Naive thymus-derived CD4-positive, alpha-beta T cell (primary cell): ENCODE data around the gene SFXN3. TPM values are rescaled to one million over a fixed set of nuclear protein-coding genes. Genes with fewer than 3 reads are reported as not detected.

Experiments
- ATAC-seq: fragments of 150-1000 bp; cut with Tn5 transposase; 2 replicates; pipeline ENCODE4 v1.10.0; 2021; ENCODE audit warnings: mild to moderate bottlenecking, moderate library complexity
- CTCF ChIA-PET: fragments of 350-600 bp; sonication (Branson Sonifier 250); formaldehyde crosslinking; loops from one replicate; lab custom pipeline; 2021; ENCODE audit warnings: antibody characterized with exemption; lab: Charles Lee
- POLR2A ChIA-PET: fragments of 350-600 bp; sonication (Branson Sonifier 250); formaldehyde crosslinking; loops from one replicate; lab custom pipeline; 2021; ENCODE audit warnings: antibody characterized with exemption, inconsistent platforms; lab: Charles Lee
- DNase-seq, 9 donors: peaks; one replicate each; pipeline versions ENCODE4 v3.0.0 to v3.0.0-alpha.2; 2020 to 2022; ENCODE audit warnings: mixed read lengths in 1 of 9
- H3K27ac ChIP-seq: one replicate; pipeline ENCODE4 v1.7.0; 2013; ENCODE audit warnings: mild to moderate bottlenecking, low read depth, low read length, moderate library complexity
- H3K27me3 ChIP-seq, 2 donors: one replicate each; pipeline ENCODE4 v1.7.0; 2013; ENCODE audit warnings: low read length in 2 of 2, mild to moderate bottlenecking in 2 of 2, moderate library complexity in 2 of 2; ENCODE audit not compliant: control insufficient read depth in 2 of 2, insufficient read depth in 2 of 2
- H3K36me3 ChIP-seq, 3 experiments: 1 replicate in 2 of 3; 2 replicates in 1 of 3; pipeline ENCODE4 v1.7.0; 2013; ENCODE audit warnings: low read length in 3 of 3, mild to moderate bottlenecking in 3 of 3, moderate library complexity in 1 of 3; ENCODE audit not compliant: insufficient read depth in 3 of 3, control insufficient read depth in 2 of 3
- H3K4me1 ChIP-seq, 2 donors: one replicate each; pipeline ENCODE4 v1.7.0; 2013; ENCODE audit warnings: low read length in 2 of 2, mild to moderate bottlenecking in 2 of 2, moderate library complexity in 1 of 2; ENCODE audit not compliant: control insufficient read depth in 2 of 2, insufficient read depth in 2 of 2
- H3K4me3 ChIP-seq: 2 replicates; pipeline ENCODE4 v1.7.0; 2013; ENCODE audit warnings: mild to moderate bottlenecking, low read length
- H3K9me3 ChIP-seq, 3 experiments: 1 replicate in 2 of 3; 2 replicates in 1 of 3; pipeline ENCODE4 v1.7.0; 2013; ENCODE audit warnings: low read length in 3 of 3; ENCODE audit not compliant: control insufficient read depth in 2 of 3
- H3K27ac Mint-ChIP-seq, 9 donors: one replicate each; pipeline ENCODE4 v1.8.0; 2020 to 2022; ENCODE audit warnings: mixed read lengths in 9 of 9, mild to moderate bottlenecking in 8 of 9, moderate library complexity in 5 of 9, inconsistent platforms in 2 of 9
- H3K27me3 Mint-ChIP-seq, 5 donors: one replicate each; pipeline ENCODE4 v1.8.0; 2021 to 2022; ENCODE audit warnings: mixed read lengths in 5 of 5, mild to moderate bottlenecking in 1 of 5
- H3K36me3 Mint-ChIP-seq, 5 donors: one replicate each; pipeline ENCODE4 v1.8.0; 2020 to 2022; ENCODE audit warnings: mixed read lengths in 5 of 5, mild to moderate bottlenecking in 3 of 5, inconsistent platforms in 1 of 5
- H3K4me1 Mint-ChIP-seq, 7 donors: one replicate each; pipeline ENCODE4 v1.8.0; 2020 to 2022; ENCODE audit warnings: mixed read lengths in 7 of 7, mild to moderate bottlenecking in 3 of 7, inconsistent platforms in 1 of 7
- H3K4me3 Mint-ChIP-seq, 10 donors: one replicate each; pipeline ENCODE4 v1.8.0; 2020 to 2022; ENCODE audit warnings: mild to moderate bottlenecking in 10 of 10, mixed read lengths in 10 of 10, moderate library complexity in 6 of 10, inconsistent platforms in 2 of 10
- H3K9me3 Mint-ChIP-seq, 11 donors: one replicate each; pipeline ENCODE4 v1.8.0; 2020 to 2022; ENCODE audit warnings: mixed read lengths in 11 of 11, mild to moderate bottlenecking in 4 of 11, inconsistent platforms in 1 of 11, moderate library complexity in 1 of 11
- intact Hi-C, 2 donors: fragments of 100-400 bp; cut with micrococcal nuclease; formaldehyde crosslinking; loops; one replicate each; pipeline ENCODE4 v1.15.1; 2023
- polyA plus RNA-seq, 2 donors: library from polyadenylated mRNA; unstranded; fragments of 300-500 nt; fragmentation: Illumina TruSeq; gene quantifications; one replicate each; pipeline ENCODE4 v1.2.3, GENCODE V29; 2021
- total RNA-seq, 6 experiments: library from RNA in 5 of 6; stranded (reverse) in 5 of 6; gene quantifications; 1 replicate in 5 of 6; 2 replicates in 1 of 6; pipeline ENCODE4 v1.2.3 and lab custom pipeline; 2021 to 2026

Gene SFXN3
- total RNA-seq, result 10 to 100 TPM; 33.7 to 90.4 (median 48.4) TPM
- 10 to 100 TPM; 12.6 to 13.2 TPM for polyA plus RNA-seq
- 72.7 reads per million, percentile 79 among the genes with 10 or more reads in this experiment for total RNA-seq (lab: John Stamatoyannopoulos, UW)

DNA sequence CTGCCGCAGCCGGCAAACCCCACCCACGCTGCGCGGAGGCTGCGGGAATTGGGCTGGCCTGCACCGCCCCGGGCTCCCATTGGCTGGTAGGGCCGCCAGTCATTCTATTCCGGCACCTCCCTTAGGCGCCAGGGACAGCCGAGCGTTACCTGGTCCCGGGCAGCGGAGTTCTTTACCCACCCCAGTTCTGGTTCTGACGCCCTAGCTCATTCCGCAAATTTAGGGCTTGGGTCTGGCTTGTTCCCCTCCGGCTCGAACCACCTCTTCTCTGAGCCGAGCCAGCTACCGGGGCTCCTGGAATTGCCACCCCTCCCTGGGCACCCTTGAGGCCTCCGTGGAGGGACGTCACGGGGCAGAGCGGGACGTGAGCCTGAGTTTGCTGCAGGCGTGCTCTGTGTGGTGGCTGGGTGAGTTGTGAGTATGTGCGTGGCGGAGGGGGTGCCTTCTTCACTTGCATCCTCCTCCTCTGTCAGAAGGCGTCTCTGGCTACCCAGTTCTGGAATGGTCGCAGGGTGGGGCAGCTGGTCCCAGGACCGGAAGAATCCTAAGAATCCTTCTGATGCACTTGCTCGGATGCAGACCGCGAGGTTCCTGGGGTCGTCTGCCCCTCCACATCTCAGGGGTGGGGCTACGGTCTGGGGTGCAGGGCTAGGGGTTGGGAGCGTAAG, at the start of gene SFXN3, which contains the start of gene PDZD7:
Gene SFXN3, plus strand, starts transcription at position 107 of the 668 bp plus-strand sequence. CDS start 3,461 bp downstream, outside the sequence.
Gene PDZD7, minus strand, starts transcription at position 2 of the 668 bp plus-strand sequence. CDS start 910 bp downstream, outside the sequence.
- Mint-ChIP-seq H3K9me3 (no peaks in the 10 kb centered on the region), H3K4me1 (peaks cover 6 to 21% (median 16%) of the 10 kb centered on the region in 7 donors), H3K4me3 (peak within 1 kb of the TSS; percentile 85 to 99 (median 94)), H3K27me3 (peaks cover 0 to 21% (median 0%) of the 10 kb centered on the region in 5 donors), H3K27ac (peak within 1 kb of the TSS; percentile 75 to 97 (median 93)), H3K36me3 (peaks cover 0 to 9% (median 3%) of the 10 kb centered on the region in 5 donors)
- ATAC-seq (peak; percentile 88), DNase-seq (peak; percentile 93 to 98 (median 97))
- H3K4me3 ChIP-seq, result peak within 1 kb of the TSS; percentile 99
- H3K9me3 ChIP-seq, result no peaks in the 10 kb centered on the region
- peaks cover 12 to 14% of the 10 kb centered on the region in 2 donors for H3K4me1 ChIP-seq
- POLR2A ChIA-PET, result interaction anchor here (0.7 to 3.2 kb wide), 12 partner anchors 11 to 118 kb away, joined by 3 to 40 read pairs (median 4); partner anchors contain the start of genes LZTS2, MRPL43, SLF2 and TWNK
- intact Hi-C loops, result loop anchor here (1.0 to 10.0 kb wide), 9 partner anchors 12 to 1024 kb away; partner anchors contain the start of genes SLF2 (in 2 of the 2), ARMH3 (in 1 of the 2) and BTRC (in 1 of the 2)
- H3K36me3 ChIP-seq, result peaks cover 0 to 22% (median 9%) of the 10 kb centered on the region in 3 experiments
- no peaks in the 10 kb centered on the region for H3K27me3 ChIP-seq
- CTCF ChIA-PET, result interaction anchor here (0.8 to 3.2 kb wide), 9 partner anchors 9 to 91 kb away, joined by 4 to 30 read pairs (median 6); no protein-coding TSS in a partner anchor
- H3K27ac ChIP-seq, result peak within 1 kb of the TSS; percentile 98

- H3K36me3 Mint-ChIP-seq, result peaks cover 0 to 46% (median 12%) of the 10 kb centered on the region in 5 donors
- Histone ChIP-seq H3K27ac (no peak overlapping the region), H3K36me3 (peaks cover 0 to 61% (median 0%) of the 10 kb centered on the region in 3 experiments), H3K4me3 (no peak overlapping the region), H3K27me3 (no peaks in the 10 kb centered on the region), H3K9me3 (no peaks in the 10 kb centered on the region), H3K4me1 (peaks cover 13 to 16% of the 10 kb centered on the region in 2 donors)
- peak overlapping the region in 2 of 10 donors; percentile 19 to 38 for H3K4me3 Mint-ChIP-seq
- H3K4me1 Mint-ChIP-seq, result peaks cover 19 to 34% (median 29%) of the 10 kb centered on the region in 7 donors
- H3K9me3 Mint-ChIP-seq, result no peaks in the 10 kb centered on the region
- no peaks in the 10 kb centered on the region for H3K27me3 Mint-ChIP-seq
- CTCF ChIA-PET, result interaction anchor here (0.7 kb wide), 1 partner anchor 9 kb away, joined by 3 read pairs; no protein-coding TSS in a partner anchor
- intact Hi-C loops, result no loop called here
- POLR2A ChIA-PET, result interaction anchor here (1.2 kb wide), 2 partner anchors 15 to 36 kb away, joined by 3 read pairs; no protein-coding TSS in a partner anchor
- ATAC-seq, result no peak
- DNase-seq, result peak in 1 of 9 donors; percentile 1
- H3K27ac Mint-ChIP-seq, result peak overlapping the region in 2 of 9 donors; percentile 62 to 71
These were observed 47.9 kb upstream of the SFXN3 start for GRCh38 chr10:100982916-100983830.

GRCh38 chr10:100983868-100984671, 47.0 kb upstream of the SFXN3 start:
- ATAC-seq (no peak), DNase-seq (peak in 1 of 9 donors; percentile 1)
- Mint-ChIP-seq H3K27me3 (no peaks in the 10 kb centered on the region), H3K4me1 (peaks cover 19 to 42% (median 29%) of the 10 kb centered on the region in 7 donors), H3K36me3 (peaks cover 0 to 43% (median 12%) of the 10 kb centered on the region in 5 donors), H3K9me3 (no peaks in the 10 kb centered on the region), H3K4me3 (peak overlapping the region in 1 of 10 donors; percentile 19), H3K27ac (no peak overlapping the region)
- POLR2A ChIA-PET, result interaction anchor here (1.2 kb wide), 2 partner anchors 14 to 37 kb away, joined by 3 read pairs; no protein-coding TSS in a partner anchor
- intact Hi-C loops, result no loop called here
- H3K27ac ChIP-seq, result no peak overlapping the region
- CTCF ChIA-PET, result no interaction called here
- peaks cover 0 to 57% (median 0%) of the 10 kb centered on the region in 3 experiments for H3K36me3 ChIP-seq
- H3K4me1 ChIP-seq, result peaks cover 17 to 22% of the 10 kb centered on the region in 2 donors
- no peaks in the 10 kb centered on the region for H3K27me3 ChIP-seq
- no peak overlapping the region for H3K4me3 ChIP-seq
- no peaks in the 10 kb centered on the region for H3K9me3 ChIP-seq

DNA sequence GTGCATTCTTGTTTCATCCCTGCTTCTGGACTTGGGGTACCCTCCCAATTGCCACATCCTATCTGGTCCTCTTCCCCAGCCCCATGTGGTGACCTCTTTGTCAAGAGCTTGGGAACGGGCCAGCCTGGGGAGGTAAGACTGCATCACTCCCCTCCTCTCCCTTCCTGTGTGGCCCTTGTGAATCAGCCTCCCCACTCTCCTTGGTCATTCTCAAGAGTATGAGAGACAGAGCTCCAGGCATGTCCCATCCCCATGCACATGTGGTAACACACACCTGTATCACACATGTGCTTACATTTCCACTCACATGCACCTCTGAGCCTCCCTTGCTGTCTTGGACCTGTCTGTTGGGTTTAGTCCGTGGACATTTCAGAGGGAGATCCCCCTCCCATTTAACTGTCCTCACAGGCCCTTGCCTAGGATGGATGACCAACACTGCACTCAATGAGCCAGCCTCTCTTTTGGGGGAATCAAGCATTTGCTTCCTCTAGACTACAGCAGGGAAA, 46.3 kb upstream of the SFXN3 start:
- ChIA-PET CTCF (no interaction called here), POLR2A (interaction anchor here (4.7 kb wide), 1 partner anchor 13 kb away, joined by 65 read pairs; the partner anchor contains the start of gene LZTS2)
- Histone ChIP-seq H3K27ac (no peak overlapping the region), H3K36me3 (peaks cover 0 to 61% (median 0%) of the 10 kb centered on the region in 3 experiments), H3K27me3 (no peaks in the 10 kb centered on the region), H3K9me3 (no peaks in the 10 kb centered on the region), H3K4me3 (no peak overlapping the region), H3K4me1 (peaks cover 17 to 24% of the 10 kb centered on the region in 2 donors)
- Mint-ChIP-seq H3K9me3 (no peaks in the 10 kb centered on the region), H3K36me3 (peaks cover 0 to 46% (median 15%) of the 10 kb centered on the region in 5 donors), H3K4me3 (peak overlapping the region in 1 of 10 donors; percentile 28), H3K27me3 (no peaks in the 10 kb centered on the region), H3K4me1 (peaks cover 19 to 49% (median 30%) of the 10 kb centered on the region in 7 donors), H3K27ac (no peak overlapping the region)
- ATAC-seq (no peak), DNase-seq (no peak)
- intact Hi-C loops, result no loop called here

DNA sequence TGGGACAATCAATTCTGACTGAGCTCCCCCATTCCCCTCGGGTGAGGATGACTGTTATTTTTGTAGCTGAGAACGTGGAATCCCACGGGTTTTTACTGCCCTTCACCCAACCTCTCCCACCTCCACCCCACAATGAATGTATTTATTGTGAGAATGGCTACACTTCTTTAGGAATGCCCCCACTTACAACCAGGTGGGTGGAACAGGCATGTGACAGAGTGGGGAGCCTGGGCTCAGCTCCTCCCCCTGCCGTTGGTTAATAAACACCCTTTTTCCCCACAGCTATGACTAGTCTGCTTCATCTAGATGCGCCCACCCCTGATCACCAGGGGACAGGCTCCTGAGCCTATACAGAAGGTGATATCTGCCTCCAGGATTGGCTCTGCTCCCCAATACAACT, 45.7 kb upstream of the SFXN3 start:
- no peak for ATAC-seq
- no peak for DNase-seq
- H3K4me3 ChIP-seq, result no peak overlapping the region
- Mint-ChIP-seq H3K9me3 (no peaks in the 10 kb centered on the region), H3K36me3 (peaks cover under 1 to 43% (median 17%) of the 10 kb centered on the region in 5 donors), H3K27ac (peak overlapping the region in 1 of 9 donors; percentile 3), H3K4me1 (peaks cover 20 to 55% (median 32%) of the 10 kb centered on the region in 7 donors), H3K27me3 (no peaks in the 10 kb centered on the region), H3K4me3 (peak overlapping the region in 7 of 10 donors; percentile 28 to 99 (median 93))
- intact Hi-C loops, result no loop called here
- H3K4me1 ChIP-seq, result peaks cover 17 to 24% of the 10 kb centered on the region in 2 donors
- H3K36me3 ChIP-seq, result peaks cover 0 to 61% (median under 1%) of the 10 kb centered on the region in 3 experiments
- H3K9me3 ChIP-seq, result no peaks in the 10 kb centered on the region
- POLR2A ChIA-PET, result interaction anchor here (1.4 to 4.7 kb wide), 2 partner anchors 12 to 46 kb away, joined by 8 to 65 read pairs; partner anchors contain the start of genes LZTS2, PDZD7 and SFXN3
- H3K27me3 ChIP-seq, result no peaks in the 10 kb centered on the region
- no peak overlapping the region for H3K27ac ChIP-seq
- CTCF ChIA-PET, result no interaction called here
